ENCODE data around the gene FAF1. TPM values are rescaled to one million over a fixed set of nuclear protein-coding genes. Genes with fewer than 3 reads are reported as not detected.

The FAF1 gene
- total and polyA plus RNA-seq, 2 donors (not counting 1 experiment from before 2014, with no cell fraction given) = 39.6 to 40.0 TPM

GRCh38 chr1:50508040-50508586, 452.0 kb downstream of the FAF1 start:
- Histone ChIP-seq H2AFZ (ENCODE audit: low read length) (no peak overlapping the region), H3K9ac (ENCODE audit: insufficient read depth, low read length) (no peak overlapping the region), H3K4me2 (ENCODE audit: extremely low read depth, insufficient read depth, low read length) (no peak overlapping the region), H3K4me1 (ENCODE audit: control insufficient read depth, extremely low read depth, insufficient read depth, low read length) (no peaks in the 10 kb centered on the region), H3K4me3 (replicated peaks in 1 of 4; ENCODE audit: control extremely low read depth in 1 of 4, insufficient read depth in 1 of 4, low read depth in 3 of 4, low read length in 4 of 4) (no peak overlapping the region), H4K20me1 (ENCODE audit: control insufficient read depth, extremely low read depth, insufficient read depth, low read length) (no peaks in the 10 kb centered on the region), H3K36me3 (ENCODE audit: control insufficient read depth, insufficient read depth, low read length) (no peaks in the 10 kb centered on the region), H3K27ac (ENCODE audit: insufficient read depth, low read length) (no peak overlapping the region), H3K27me3 (ENCODE audit: control insufficient read depth, insufficient read depth, low read length) (no peaks in the 10 kb centered on the region), H3K9me3 (ENCODE audit: control insufficient read depth, insufficient read depth, low read depth, low read length) (no peaks in the 10 kb centered on the region), H3K79me2 (ENCODE audit: control insufficient read depth, insufficient read depth, low read length) (no peaks in the 10 kb centered on the region)
- TF ChIP-seq CTCF (conservative IDR thresholded peaks at IDR 0.05 in 1 of 2, IDR thresholded peaks at IDR 0.05 in 1 of 2; ENCODE audit: low read depth in 1 of 2, low read length in 2 of 2) (no peak), EZH2 (IDR thresholded peaks at IDR 0.05; ENCODE audit: low read length, missing control alignments) (no peak)
- DNase-seq (ENCODE audit: low read depth in 2 of 2) = no peak

- H3K9me3 ChIP-seq (ENCODE audit: control insufficient read depth, insufficient read depth, low read depth, low read length) = no peaks in the 10 kb centered on the region
- H2AFZ ChIP-seq (ENCODE audit: low read length) = no peak overlapping the region
- no peak overlapping the region for H3K4me2 ChIP-seq (ENCODE audit: extremely low read depth, insufficient read depth, low read length)
- no peak overlapping the region for H3K27ac ChIP-seq (ENCODE audit: insufficient read depth, low read length)
- no peak overlapping the region for H3K9ac ChIP-seq (ENCODE audit: insufficient read depth, low read length)
- no peaks in the 10 kb centered on the region for H3K27me3 ChIP-seq (ENCODE audit: control insufficient read depth, insufficient read depth, low read length)
- no peak overlapping the region for H3K4me3 ChIP-seq (replicated peaks in 1 of 4; ENCODE audit: control extremely low read depth in 1 of 4, insufficient read depth in 1 of 4, low read depth in 3 of 4, low read length in 4 of 4)
- no peaks in the 10 kb centered on the region for H3K79me2 ChIP-seq (ENCODE audit: control insufficient read depth, insufficient read depth, low read length)
- no peaks in the 10 kb centered on the region for H4K20me1 ChIP-seq (ENCODE audit: control insufficient read depth, extremely low read depth, insufficient read depth, low read length)
- no peaks in the 10 kb centered on the region for H3K4me1 ChIP-seq (ENCODE audit: control insufficient read depth, extremely low read depth, insufficient read depth, low read length)
- TF ChIP-seq CTCF (conservative IDR thresholded peaks at IDR 0.05 in 1 of 2, IDR thresholded peaks at IDR 0.05 in 1 of 2; ENCODE audit: low read depth in 1 of 2, low read length in 2 of 2) = no peak
- TF ChIP-seq EZH2 (IDR thresholded peaks at IDR 0.05; ENCODE audit: low read length, missing control alignments) = no peak
- H3K36me3 ChIP-seq (ENCODE audit: control insufficient read depth, insufficient read depth, low read length) = no peaks in the 10 kb centered on the region
- no peak for DNase-seq (ENCODE audit: low read depth in 2 of 2)
Observed at GRCh38 chr1:50505427-50505826, 454.6 kb downstream of the FAF1 start.

- no peaks in the 10 kb centered on the region for H3K36me3 ChIP-seq (ENCODE audit: control insufficient read depth, insufficient read depth, low read length)
- H3K9me3 ChIP-seq (ENCODE audit: control insufficient read depth, insufficient read depth, low read depth, low read length) = no peaks in the 10 kb centered on the region
Observed at GRCh38 chr1:50503515-50503914, 456.6 kb downstream of the FAF1 start.

More at GRCh38 chr1:50503515-50503914, 456.6 kb downstream of the FAF1 start:
- H3K9ac ChIP-seq (ENCODE audit: insufficient read depth, low read length) = no peak overlapping the region
- H4K20me1 ChIP-seq (ENCODE audit: control insufficient read depth, extremely low read depth, insufficient read depth, low read length) = no peaks in the 10 kb centered on the region
- TF ChIP-seq EZH2 (IDR thresholded peaks at IDR 0.05; ENCODE audit: low read length, missing control alignments) (no peak), CTCF (conservative IDR thresholded peaks at IDR 0.05 in 1 of 2, IDR thresholded peaks at IDR 0.05 in 1 of 2; ENCODE audit: low read depth in 1 of 2, low read length in 2 of 2) (no peak)
- H3K79me2 ChIP-seq (ENCODE audit: control insufficient read depth, insufficient read depth, low read length) = no peaks in the 10 kb centered on the region
- H3K27ac ChIP-seq (ENCODE audit: insufficient read depth, low read length) = no peak overlapping the region
- no peak for DNase-seq (ENCODE audit: low read depth in 2 of 2)
- H3K4me1 ChIP-seq (ENCODE audit: control insufficient read depth, extremely low read depth, insufficient read depth, low read length) = no peaks in the 10 kb centered on the region
- no peak overlapping the region for H3K4me3 ChIP-seq (replicated peaks in 1 of 4; ENCODE audit: control extremely low read depth in 1 of 4, insufficient read depth in 1 of 4, low read depth in 3 of 4, low read length in 4 of 4)
- no peak overlapping the region for H2AFZ ChIP-seq (ENCODE audit: low read length)
- no peaks in the 10 kb centered on the region for H3K27me3 ChIP-seq (ENCODE audit: control insufficient read depth, insufficient read depth, low read length)
- H3K4me2 ChIP-seq (ENCODE audit: extremely low read depth, insufficient read depth, low read length) = no peak overlapping the region
